ENCODE data around the gene NES. TPM values are rescaled to one million over a fixed set of nuclear protein-coding genes. Genes with fewer than 3 reads are reported as not detected.
A peak's percentile ranks its signal among the peaks of the same experiment; 100 is the strongest.

The NES gene
- total RNA-seq, 1 experiment from 2014 or later, result 168 TPM

DNA sequence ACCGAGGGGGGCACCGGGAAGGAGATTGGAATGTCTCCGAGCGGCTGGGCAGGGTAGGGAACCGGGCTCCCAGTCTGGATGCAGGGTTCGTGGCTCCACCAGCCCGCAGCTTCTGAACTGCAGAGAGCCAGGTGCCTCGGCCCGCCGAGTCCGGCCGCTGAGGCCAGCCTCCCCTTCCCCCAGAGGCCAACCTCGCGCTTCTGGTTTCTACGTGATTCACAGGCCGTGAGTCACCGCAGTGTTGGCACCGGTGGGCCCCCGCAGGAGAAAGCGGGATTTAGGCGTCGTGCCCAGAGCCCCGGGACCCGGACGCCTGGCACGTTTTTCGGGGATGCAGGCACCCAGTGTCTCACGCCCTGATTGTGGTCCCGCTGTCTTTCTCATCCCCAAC lies 27.7 kb upstream of the NES start:
- Histone ChIP-seq H3K79me1 (ENCODE audit: insufficient read depth, low read depth, low read length, poor library complexity, severe bottlenecking) (no peaks in the 10 kb centered on the region), H3K14ac (ENCODE audit: insufficient read depth, low read length) (peak overlapping the region; percentile 22; the same call in 1 of the 2 replicates), H4K8ac (replicated peaks; ENCODE audit: insufficient read length, low read depth, low read length) (no peak overlapping the region), H3K27ac (ENCODE audit: insufficient read length, low read depth, low read length) (no peak overlapping the region), H3K23ac (ENCODE audit: insufficient read length, low read depth, low read length) (no peak overlapping the region), H2AFZ (ENCODE audit: low read length) (no peak overlapping the region), H3K27me3 (ENCODE audit: insufficient read depth, low read length) (peaks cover 3% of the 10 kb centered on the region; the same call in 1 of the 2 replicates), H3T11ph (ENCODE audit: low read length) (no peak overlapping the region), H2BK15ac (ENCODE audit: low read depth, low read length) (no peak overlapping the region), H4K20me1 (ENCODE audit: control insufficient read depth, insufficient read depth, insufficient read length) (no peaks in the 10 kb centered on the region), H3K4me2 (ENCODE audit: insufficient read depth, insufficient read length, low read length) (peak overlapping the region; percentile 83), H3K9ac (ENCODE audit: extremely low read depth, insufficient read length, low read length) (no peak overlapping the region), H3K56ac (ENCODE audit: insufficient read length, low read depth, low read length) (no peak overlapping the region), H2BK12ac (ENCODE audit: insufficient read length, low read depth, low read length) (no peak overlapping the region), H2BK20ac (ENCODE audit: low read depth, low read length, poor library complexity, severe bottlenecking) (no peak overlapping the region), H2BK120ac (ENCODE audit: low read depth, low read length, poor library complexity, severe bottlenecking) (no peak overlapping the region), H4K91ac (ENCODE audit: insufficient read length, low read depth, low read length) (no peak overlapping the region), H4K5ac (ENCODE audit: insufficient read length, low read depth, low read length) (no peak overlapping the region), H3K79me2 (ENCODE audit: insufficient read depth, low read length) (no peaks in the 10 kb centered on the region), H3K4me1 (ENCODE audit: insufficient read depth, low read length) (peaks cover 17% of the 10 kb centered on the region; the same call in 1 of the 2 replicates), H3K4ac (ENCODE audit: low read depth, low read length) (no peak overlapping the region), H3K18ac (ENCODE audit: insufficient read length, low read depth, low read length) (no peak overlapping the region), H2AK5ac (ENCODE audit: insufficient read length, low read length) (no peak overlapping the region), H3K23me2 (ENCODE audit: insufficient read length, low read depth, low read length, poor library complexity, severe bottlenecking) (peaks cover 39% of the 10 kb centered on the region), H2BK5ac (ENCODE audit: insufficient read length, low read length) (no peak overlapping the region), H3K9me3 (ENCODE audit: control insufficient read depth, low read depth, low read length) (no peaks in the 10 kb centered on the region)
- no CpG with 5 or more reads among the region's 29 CpGs for WGBS (ENCODE audit: extremely low coverage, insufficient read length, low lambda C conversion rate)
- DNase-seq, result no peak
- H3K4me1 Mint-ChIP-seq, result peaks cover 62 to 69% of the 10 kb centered on the region in 2 experiments
- H3K27me3 Mint-ChIP-seq (ENCODE audit: low read depth), result peaks cover 37% of the 10 kb centered on the region
- H3K36me3 Mint-ChIP-seq (ENCODE audit: insufficient read depth in 1 of 3, low read depth in 3 of 3), result peaks cover 7 to 28% (median 17%) of the 10 kb centered on the region in 3 experiments
- TF ChIP-seq, protein P1, sequence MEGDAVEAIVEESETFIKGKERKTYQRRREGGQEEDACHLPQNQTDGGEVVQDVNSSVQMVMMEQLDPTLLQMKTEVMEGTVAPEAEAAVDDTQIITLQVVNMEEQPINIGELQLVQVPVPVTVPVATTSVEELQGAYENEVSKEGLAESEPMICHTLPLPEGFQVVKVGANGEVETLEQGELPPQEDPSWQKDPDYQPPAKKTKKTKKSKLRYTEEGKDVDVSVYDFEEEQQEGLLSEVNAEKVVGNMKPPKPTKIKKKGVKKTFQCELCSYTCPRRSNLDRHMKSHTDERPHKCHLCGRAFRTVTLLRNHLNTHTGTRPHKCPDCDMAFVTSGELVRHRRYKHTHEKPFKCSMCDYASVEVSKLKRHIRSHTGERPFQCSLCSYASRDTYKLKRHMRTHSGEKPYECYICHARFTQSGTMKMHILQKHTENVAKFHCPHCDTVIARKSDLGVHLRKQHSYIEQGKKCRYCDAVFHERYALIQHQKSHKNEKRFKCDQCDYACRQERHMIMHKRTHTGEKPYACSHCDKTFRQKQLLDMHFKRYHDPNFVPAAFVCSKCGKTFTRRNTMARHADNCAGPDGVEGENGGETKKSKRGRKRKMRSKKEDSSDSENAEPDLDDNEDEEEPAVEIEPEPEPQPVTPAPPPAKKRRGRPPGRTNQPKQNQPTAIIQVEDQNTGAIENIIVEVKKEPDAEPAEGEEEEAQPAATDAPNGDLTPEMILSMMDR (conservative IDR thresholded peaks at IDR 0.05), result no peak
- H3K4me3 Mint-ChIP-seq, result peak overlapping the region; percentile 74 to 91
- H3K9me3 Mint-ChIP-seq, result no peaks in the 10 kb centered on the region; a peak in 1 of 5 replicates
- H3K27ac Mint-ChIP-seq, result peak overlapping the region in 1 of 3 experiments; percentile 95; a peak in 1 of 7 replicates

Data from H9 (cell line).